HG03342 (cell line): ENCODE data around the gene UBE2C.
"Not testable (repeated sequence)": the region's sequence is repeated elsewhere in the genome, so short reads cannot be mapped to it uniquely, and the experiment has no call there.

Source experiments
- ATAC-seq: cut with Tn5 transposase; IDR thresholded peaks from one replicate; pipeline ENCODE4 v1.9.1; 2021; ENCODE audit warnings: mild to moderate bottlenecking, moderate library complexity; ENCODE audit not compliant: unreplicated experiment

Gene UBE2C

DNA sequence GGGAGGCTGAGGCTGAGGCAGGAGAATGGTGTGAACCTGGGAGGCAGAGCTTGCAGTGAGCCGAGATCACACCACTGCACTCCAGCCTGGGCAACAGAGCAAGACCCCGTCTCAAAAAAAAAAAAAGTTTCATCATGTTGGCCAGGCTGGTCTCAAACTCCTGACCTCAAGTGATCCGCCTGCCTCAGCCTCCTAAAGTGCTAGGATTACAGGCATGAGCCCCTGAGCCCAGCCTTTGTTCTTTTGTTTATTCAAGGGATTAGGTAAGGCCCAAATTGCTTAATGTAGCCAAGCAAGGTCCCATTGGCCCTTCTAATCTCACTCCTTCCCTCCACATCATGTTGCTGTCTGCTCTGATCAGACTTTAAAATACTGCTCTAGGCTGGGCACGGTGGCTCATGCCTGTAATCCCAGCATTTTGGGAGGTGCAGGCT, 17.2 kb downstream of the UBE2C start:
- ATAC-seq = not testable (repeated sequence)

DNA sequence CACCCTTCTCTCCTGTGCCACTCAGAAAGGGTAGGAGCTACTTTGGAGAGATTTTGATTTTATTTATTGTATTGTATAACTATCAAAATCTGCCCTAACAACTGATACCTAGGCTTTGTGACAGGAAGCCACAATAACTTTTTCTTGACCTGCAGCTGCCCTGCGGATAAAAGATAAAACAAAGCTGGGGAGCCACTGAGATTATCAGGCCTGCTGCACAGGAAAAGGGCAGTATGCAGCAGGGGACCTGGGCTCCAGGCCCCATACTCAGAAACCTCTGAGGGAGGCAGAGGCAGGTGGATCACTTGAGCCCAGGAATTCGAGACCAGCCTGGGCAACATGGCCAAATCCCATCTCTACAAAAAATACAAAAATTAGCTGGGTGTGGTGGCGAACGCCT, 20.2 kb downstream of the UBE2C start:
- ATAC-seq = no peak

DNA sequence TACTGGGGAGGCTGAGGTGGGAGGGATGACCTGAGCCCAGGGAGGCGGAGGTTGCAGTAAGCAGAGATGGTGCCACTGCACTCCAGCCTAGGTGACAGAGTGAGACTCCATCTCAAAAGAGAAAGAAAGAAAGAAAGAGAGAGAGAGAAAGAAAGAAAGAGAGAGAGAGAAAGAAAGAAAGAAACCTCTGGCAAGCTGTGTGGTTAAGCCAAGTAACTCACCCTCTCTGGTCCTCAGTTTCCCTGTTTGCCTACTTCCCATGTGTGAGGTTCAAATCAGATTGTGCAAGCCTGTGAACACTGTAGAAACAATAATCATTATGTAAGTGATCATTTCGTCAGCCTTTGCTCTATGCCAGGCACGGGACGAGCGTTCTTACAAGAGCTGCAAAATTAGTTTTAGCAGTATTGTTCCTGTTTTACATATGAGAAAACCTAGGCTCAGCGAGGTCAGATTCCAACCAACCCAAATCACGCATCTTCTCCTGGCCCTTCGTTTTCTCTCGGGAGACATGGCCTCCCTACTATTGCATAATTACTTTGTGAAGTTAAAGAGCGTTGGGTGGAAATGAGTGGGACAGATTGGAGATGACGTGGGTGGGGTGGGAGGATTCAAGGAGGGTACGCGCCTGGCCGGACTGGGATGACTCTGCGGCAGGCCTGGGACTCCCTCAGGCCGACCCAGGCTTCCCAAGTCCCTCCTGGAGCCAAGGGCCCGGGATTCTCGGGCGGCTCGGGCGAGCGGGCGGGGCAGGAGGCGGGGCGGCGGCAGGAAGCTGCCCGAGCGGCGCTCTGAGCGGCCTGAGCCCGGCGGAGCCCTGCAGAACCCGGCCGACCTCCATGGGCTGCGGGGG, 20.8 kb downstream of the UBE2C start, which contains the start of gene SNX21:
Gene SNX21, plus strand, starts transcription at position 770 of the 853 bp plus-strand sequence. CDS start 121 bp downstream, outside the sequence.
- ATAC-seq = no peak

DNA sequence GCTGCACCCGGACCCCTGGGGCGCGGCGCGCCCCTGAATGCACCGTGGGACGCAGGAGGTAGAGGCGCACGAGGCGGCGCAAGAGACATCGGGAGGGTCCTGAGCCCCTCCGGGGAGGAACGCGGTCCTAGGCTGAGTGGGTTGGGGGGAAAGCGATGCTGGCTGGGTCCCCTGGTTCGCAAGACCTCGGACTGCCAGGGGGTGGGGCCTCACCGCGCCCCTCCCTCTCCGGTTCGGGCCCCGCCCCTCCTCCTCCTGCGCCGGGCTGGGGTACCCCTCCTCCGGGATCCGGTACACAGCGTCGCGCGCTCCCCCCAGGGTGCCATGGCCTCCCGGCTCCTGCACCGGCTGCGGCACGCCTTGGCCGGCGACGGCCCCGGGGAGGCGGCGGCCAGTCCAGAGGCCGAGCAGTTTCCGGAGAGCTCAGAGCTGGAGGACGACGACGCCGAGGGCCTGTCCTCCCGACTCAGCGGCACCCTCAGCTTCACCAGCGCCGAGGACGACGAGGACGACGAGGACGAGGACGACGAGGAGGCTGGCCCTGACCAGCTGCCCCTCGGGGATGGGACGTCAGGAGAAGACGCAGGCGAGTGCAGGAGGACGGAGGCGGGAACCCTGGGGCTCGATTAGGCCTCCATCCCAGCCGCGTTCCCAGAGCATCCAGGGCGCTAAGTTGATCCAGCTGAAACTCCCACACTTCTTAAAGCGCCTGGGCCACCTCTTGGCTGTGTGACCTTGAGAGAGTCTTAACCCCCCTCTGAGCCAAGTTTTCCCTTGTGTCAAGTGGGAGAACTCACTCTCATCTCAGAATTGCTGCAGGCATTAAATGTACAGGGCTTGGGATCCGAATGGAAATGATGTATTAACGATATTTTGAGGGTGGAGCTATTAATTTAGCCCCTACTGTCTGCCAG, 21.7 kb downstream of the UBE2C start:
- ATAC-seq = no peak

DNA sequence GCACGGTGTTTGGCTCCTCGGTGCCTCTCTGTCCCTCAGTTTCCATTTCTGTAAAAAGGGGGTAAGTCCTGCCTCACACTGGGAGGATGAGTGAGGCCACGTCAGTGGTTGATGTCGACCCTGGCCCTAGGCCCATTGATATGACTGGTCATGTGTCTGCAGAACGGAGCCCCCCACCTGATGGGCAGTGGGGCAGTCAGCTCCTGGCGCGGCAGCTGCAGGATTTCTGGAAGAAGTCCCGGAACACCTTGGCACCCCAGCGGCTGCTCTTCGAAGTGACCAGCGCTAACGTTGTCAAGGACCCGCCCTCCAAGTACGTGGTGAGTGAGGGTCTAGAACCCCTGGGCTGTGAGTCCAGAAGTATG, 22.3 kb downstream of the UBE2C start:
- no peak for ATAC-seq

DNA sequence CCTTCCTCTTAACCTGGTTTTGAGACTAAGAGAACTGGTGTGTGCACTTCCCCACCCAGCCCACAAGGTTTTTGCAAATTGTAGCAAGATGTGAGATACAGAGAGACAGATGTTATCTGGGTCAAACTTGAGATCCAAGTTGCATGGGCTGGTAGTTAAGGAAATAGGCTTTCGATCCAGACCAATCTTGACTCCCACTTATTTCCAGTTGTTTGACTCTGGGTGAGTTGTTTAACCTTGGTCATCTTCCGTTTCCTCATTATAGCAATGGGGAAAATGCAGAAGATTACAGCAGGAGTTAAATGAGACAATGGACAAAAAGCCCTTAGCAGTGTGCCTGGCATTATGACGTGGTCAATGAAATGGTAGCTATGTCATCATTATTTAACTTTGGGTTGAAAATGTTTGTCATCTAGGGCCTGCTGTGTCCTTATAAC, 22.9 kb downstream of the UBE2C start:
- ATAC-seq = no peak

DNA sequence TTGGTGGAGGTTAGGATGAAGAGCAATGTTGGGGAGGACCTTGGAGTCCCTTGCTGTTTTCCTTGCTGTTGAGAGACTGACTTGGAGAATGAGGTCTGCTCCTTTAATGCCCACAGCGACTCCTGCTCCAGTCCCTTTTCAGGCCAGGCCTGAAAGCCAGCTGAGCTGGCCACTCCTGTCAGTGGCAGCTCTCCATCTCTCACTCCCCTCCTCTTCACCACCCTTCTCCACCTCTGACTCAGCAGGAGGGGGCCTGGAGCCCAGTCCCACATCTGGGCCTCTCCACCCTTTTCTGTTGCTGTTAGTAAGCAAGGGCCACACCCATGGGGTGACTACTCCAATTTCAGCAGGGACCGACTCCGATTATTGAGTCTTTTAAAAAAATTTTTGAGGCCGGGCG, 23.4 kb downstream of the UBE2C start:
- ATAC-seq = no peak

DNA sequence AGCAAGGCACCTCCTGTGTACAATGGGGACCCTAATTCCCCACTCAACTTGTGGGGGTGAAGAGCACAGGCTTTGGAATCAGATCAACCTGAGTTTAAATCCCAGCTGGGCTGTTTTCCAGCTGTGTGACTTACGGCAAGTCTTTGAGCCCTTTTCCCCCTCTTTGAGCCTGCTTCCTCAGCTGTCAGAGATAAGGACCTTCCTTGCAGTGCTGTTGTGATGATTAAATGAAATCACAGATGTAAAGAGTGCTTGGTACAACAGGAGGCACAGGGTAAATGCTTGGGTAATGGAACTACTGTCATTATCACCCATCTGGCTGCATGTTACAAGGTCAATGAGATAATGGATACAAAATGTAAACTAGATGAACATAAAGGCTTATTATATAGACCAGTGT, 24.4 kb downstream of the UBE2C start:
- ATAC-seq = no peak

DNA sequence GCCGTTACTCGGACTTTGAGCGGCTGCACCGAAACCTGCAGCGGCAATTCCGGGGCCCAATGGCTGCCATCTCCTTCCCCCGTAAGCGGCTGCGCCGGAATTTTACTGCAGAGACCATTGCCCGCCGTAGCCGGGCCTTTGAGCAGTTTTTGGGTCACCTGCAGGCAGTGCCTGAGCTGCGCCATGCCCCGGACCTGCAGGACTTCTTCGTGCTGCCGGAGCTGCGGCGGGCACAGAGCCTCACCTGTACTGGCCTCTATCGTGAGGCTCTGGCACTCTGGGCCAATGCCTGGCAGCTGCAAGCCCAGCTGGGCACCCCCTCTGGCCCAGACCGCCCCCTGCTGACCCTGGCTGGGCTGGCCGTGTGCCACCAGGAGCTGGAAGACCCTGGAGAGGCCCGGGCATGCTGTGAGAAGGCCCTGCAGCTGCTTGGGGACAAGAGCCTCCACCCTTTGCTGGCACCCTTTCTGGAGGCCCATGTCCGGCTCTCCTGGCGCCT, 28.3 kb downstream of the UBE2C start:
- ATAC-seq = no peak

DNA sequence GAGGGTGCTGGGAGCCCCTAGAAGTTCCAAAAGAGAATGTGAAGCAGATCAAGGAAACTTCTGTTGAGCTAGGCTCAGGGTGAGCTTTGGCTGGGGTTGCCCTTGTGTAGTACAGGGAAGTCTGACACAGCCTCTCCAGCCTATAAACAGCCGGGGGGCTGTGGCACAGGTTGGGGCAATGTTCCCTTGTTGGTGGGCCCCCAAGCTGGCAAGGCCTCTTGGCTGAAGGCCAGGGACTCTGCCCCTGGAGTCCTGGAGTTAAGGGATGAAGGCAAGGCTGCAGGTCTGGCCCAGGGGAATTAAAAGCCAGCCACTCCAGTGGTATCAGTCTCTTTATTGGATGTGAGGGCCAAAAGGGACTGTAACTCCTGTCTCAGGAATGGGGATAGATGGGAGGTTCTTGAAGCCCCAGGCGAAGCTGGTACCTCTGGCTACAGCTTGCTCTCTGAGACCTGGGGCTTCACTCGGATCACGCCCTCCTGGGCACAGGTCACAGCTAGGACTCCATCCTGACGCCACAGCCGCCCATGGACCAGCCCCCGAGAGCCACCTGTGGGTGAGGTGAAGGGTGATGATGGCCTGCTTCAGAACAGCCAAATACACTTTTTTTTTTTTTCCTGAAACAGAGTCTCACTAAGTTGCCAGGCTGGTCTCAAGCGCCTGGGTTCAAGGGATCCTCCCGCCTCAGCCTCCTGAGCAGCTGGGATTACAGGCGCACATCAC, 29.1 kb downstream of the UBE2C start:
- ATAC-seq = no peak

DNA sequence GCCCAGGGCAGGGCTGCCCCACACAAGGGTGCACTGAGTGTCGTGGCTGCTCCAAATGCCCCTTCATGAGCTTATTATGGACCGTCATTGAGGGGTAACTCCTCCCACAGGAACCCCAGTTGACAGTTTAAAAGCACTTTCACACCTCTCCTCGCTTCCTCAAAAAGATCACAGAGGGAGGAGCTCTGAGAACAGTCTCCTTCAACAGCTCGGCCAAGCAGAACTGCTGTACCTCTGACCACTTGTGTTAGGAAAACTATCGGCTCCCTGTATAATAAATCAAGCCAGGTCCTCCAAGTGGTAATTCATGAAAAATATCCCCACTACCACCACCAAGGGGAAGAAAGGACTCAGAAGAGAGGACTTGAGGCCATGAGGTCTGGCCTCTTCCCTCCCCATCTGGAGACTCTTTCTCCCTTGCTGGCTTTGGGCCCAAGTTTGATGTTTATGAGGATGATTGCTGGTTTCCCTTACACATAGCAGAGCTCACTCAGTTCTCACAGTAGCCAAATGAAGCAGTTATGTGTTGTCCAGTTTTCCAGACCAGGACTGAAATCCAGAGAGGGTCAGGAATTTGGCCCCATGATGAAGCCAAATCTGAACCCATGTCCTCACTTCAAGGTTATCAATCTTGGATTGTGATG, 29.8 kb downstream of the UBE2C start:
- peak; percentile 49 for ATAC-seq

DNA sequence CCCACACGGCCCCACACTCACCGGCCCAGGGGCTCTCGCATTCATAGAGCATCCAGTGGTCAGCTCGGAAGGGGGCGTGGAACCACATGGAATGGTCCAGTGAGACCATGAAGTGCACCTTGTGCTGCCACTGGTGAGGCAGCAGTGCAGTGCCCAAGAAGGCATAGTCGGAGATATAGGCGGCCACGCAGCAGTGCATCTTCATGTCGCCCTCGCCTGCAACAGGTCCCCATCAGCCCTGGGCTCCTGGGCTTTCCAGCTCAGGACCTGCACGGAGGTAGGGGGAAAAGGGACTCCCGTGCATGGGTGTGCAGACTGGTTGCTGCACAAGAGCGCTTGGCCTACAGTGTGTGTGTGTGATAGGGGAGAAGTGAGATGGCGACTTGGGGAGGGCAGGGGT, 31.1 kb downstream of the UBE2C start:
- ATAC-seq = no peak

DNA sequence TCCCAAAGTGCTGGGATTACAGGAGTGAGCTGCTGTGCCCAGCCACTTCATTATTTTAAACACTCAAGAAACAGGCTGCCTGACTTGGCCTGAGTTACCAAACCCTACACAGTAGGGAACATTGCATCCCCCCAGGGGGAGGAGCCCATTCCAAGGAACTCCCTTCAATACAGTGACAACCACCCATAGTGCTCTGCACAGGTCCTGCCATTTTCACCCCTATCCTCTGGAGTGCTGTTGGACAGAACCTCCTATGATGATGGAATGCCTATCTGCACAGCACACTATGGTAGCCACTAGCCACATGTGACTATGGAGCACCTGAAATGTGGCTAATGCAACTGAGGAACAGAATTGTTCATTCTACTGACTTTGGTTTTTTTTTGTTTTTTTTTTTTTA, 33.0 kb downstream of the UBE2C start:
- ATAC-seq = no peak

DNA sequence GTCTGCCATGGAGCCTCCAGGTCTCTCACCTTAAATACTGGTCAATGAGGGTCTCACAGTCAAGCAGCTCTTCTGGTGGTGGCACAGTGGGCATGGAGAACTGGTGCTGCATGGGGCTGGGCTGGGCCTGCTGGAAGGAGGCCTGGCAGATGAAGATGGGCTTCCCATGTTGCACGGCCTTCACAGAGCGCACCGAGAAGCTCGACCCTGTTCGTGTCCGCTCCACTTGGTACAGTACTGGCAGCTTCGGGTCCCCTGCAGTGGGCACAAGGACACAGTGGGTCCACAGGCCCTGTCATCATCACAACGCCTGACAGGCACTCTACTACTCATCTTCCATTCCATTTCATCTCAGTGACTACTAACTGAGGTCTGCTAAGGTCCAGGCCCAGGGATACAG, 36.0 kb downstream of the UBE2C start:
- ATAC-seq = no peak

DNA sequence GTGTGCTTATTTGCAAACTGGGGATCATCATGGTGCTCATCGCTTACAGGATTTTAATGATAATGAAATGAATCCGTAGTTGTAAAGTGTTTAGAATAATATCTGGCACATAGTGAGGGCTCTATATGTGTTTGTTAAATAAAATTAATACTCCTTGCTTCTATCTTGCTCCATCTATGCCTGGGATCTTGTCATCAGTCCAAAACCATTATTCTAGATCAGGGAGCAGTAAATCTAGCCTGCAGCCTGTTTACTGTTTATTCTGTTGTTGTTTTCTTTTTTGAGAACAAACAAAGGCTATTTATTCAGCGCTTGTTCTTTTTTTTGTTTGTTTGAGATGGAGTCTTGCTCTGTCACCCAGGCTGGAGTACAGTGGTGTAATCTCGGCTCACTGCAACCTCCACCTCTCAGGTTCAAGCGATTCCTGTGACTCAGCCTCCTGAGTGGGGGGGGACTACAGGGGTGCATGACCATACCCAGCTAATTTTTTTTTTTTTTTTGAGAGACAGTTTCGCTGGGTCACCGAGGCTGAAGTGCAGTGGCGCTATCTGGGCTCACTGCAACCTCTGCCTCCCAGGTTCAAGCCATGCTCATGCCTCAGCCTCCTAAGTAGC, 36.6 kb downstream of the UBE2C start:
- ATAC-seq = no peak

DNA sequence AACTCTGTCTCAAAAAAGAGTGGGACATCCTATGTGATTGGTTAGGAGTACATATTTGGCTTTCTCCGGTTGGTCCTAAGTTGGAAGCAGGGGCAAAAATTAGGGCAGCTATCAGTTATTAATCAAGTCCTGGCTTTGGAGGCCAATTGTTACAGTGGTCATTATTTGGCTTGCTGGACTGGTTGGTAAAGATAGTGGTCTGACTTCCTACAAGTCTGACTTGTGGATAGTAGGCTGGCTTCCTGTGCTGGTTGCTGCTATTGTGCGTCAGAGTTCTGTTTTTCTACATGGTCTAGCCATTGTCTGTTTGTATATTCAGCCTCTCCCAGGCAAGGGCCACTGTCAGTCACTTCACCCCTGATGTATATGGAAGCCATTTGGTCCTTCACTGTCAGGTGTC, 37.8 kb downstream of the UBE2C start:
- ATAC-seq = no peak

DNA sequence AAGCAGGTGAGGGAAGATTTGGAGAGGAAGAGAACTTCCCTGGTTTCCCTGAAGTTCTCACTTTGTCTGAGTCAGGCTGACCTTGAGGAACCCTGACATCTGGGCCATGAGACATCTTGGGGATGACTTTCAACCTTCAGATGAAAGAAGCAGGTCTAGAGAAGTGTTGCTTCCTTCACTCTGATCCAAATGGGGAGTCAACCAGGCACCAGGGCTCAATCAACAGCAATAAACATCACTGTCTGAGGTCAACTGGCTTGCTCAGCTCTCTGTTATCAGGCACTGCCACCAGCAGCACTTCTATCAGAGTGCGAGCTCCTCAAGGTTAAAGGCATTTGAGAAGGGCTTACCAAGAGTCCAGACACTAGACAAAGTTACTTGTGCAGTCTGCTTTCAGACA, 38.5 kb downstream of the UBE2C start:
- ATAC-seq = no peak

DNA sequence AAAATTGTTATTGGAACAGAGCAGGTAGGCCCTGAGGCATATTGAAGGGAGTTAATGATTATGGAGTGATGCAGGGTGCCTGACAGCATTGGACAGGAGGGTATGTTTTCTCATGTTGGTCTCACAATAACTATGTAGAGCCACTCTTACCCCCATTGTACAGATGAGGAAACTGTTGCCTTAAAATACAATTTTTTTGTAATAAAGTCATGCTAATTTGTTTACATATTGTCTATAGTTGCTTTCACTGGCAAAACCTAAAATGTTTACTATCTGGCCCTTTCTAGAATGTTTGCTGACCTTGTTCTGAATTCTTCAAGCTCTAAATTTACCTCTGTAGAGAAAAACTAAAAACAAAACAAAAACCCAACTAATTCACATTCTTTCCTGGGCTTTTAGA, 39.1 kb downstream of the UBE2C start:
- ATAC-seq = no peak

DNA sequence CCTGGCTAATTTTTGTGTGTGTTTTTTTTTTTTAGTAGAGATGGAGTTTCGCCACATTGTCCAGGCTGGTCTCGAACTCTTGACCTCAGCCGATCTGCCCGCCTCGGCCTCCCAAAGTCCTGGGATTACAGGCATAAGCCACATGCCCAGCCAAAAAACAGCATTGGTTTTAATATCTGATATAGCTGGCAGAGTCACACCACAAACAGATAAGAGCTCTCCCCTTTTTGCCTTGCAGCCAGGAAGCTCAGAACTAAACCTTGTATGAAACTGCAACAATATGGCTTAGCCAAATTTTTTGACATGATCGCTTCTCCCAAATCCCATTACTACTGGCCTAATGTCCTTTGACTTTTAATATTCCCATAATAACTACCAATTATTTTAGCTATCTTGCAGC, 39.9 kb downstream of the UBE2C start:
- ATAC-seq = no peak

DNA sequence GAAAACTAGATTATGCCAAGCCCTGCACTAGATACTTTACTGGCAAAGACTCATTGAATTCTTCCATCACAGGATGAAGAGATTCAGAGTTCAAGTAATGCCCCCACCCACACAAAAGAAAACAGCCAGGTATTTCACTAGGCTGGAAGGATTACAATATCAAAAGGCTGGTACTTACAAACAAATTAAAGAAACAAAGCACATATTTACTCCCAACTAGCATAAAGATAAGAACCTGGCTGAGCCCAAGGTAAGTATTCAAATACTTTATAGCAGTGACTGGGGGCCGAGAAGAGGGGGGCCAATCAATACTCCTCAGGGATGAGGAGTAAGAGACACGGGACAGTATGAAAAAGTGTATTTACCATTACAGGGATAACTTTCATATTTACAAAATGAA, 41.0 kb downstream of the UBE2C start:
- no peak for ATAC-seq
